A549 (cell line): ENCODE data around the gene NPY1R. TPM values are rescaled to one million over a fixed set of nuclear protein-coding genes. Genes with fewer than 3 reads are reported as not detected.

ENCODE experiments used
- ATAC-seq, 2 experiments: fragments of 200-7000 bp in 1 of 2; fragments of >200 bp in 1 of 2; cut with Nextera tagmentation in 1 of 2; cut with Tn5 transposase in 1 of 2; 3 replicates each; pipeline versions ENCODE4 v1.8.0 to v1.9.1; 2018 to 2020; ENCODE audit warnings: mild to moderate bottlenecking in 1 of 2, moderate library complexity in 1 of 2
- CTCF ChIA-PET: fragments of 300-600 bp; sonication (Branson Sonifier 250); formaldehyde crosslinking; extraction: SDS; loops from one replicate; lab custom pipeline; 2021; ENCODE audit warnings: antibody characterized with exemption, inconsistent platforms; lab: Yijun Ruan, JAX
- POLR2A ChIA-PET: fragments of 350-600 bp; formaldehyde crosslinking; extraction: SDS; loops from one replicate; lab custom pipeline; 2021; ENCODE audit warnings: antibody characterized with exemption, inconsistent platforms; lab: Yijun Ruan, JAX
- DNase-seq, 2 experiments: peaks; one replicate each; pipeline versions ENCODE4 v3.0.0 to v3.0.0-alpha.2; 2011 to 2016; ENCODE audit warnings: low read depth in 1 of 2, low spot score in 1 of 2
- FAIRE-seq: peaks from 2 replicates; lab custom pipeline; 2011; peaks lifted over from hg19 to GRCh38; lab: Jason Lieb, UNC
- H3K27ac ChIP-seq, 2 experiments: fragments of >200 bp; sonication (Bioruptor Twin); formaldehyde crosslinking; 3 replicates each; pipeline ENCODE4 v1.5.1; 2016 to 2017
- H3K4me1 ChIP-seq: fragments of >200 bp; sonication (Bioruptor Twin); formaldehyde crosslinking; 3 replicates; pipeline ENCODE4 v1.6.1; 2016
- H3K4me2 ChIP-seq: fragments of >200 bp; sonication (Bioruptor Twin); formaldehyde crosslinking; 3 replicates; pipeline ENCODE4 v1.6.1; 2016
- H3K4me3 ChIP-seq: fragments of >200 bp; sonication (Bioruptor Twin); formaldehyde crosslinking; 3 replicates; pipeline ENCODE4 v1.5.1; 2016
- H3K9me3 ChIP-seq: fragments of >200 bp; sonication (Bioruptor Twin); formaldehyde crosslinking; 3 replicates; pipeline ENCODE4 v1.6.1; 2016
- CEBPB ChIP-seq, 2 experiments: fragments of >200 bp in 1 of 2; sonication (Bioruptor Twin) in 1 of 2; formaldehyde crosslinking in 1 of 2; IDR thresholded peaks; 2 replicates each; pipeline ENCODE4 v1.6.1; 2012 to 2016
- EHF ChIP-seq: fragments of 250-450 bp; sonication (Bioruptor Pico); IDR thresholded peaks from 2 replicates; pipeline ENCODE4 v1.5.0; 2020; ENCODE audit warnings: mild to moderate bottlenecking
- ESRRA ChIP-seq: fragments of 150-350 bp; IDR thresholded peaks from 2 replicates; pipeline ENCODE4 v1.6.1; 2014; ENCODE audit warnings: mild to moderate bottlenecking, low read length, borderline replicate concordance
- FOSB ChIP-seq: fragments of 250-450 bp; sonication (Bioruptor Pico); IDR thresholded peaks from 2 replicates; pipeline ENCODE4 v1.5.0; 2020; ENCODE audit warnings: mild to moderate bottlenecking, moderate library complexity
- HOXA7 ChIP-seq: fragments of 250-450 bp; sonication (Bioruptor Pico); IDR thresholded peaks from 2 replicates; pipeline ENCODE4 v1.5.0; 2020; ENCODE audit warnings: mild to moderate bottlenecking, moderate library complexity
- HOXB5 ChIP-seq: fragments of 250-450 bp; sonication (Bioruptor Pico); IDR thresholded peaks from 2 replicates; pipeline ENCODE4 v1.5.0; 2020; ENCODE audit warnings: mild to moderate bottlenecking, moderate library complexity
- JUNB ChIP-seq: fragments of >200 bp; sonication (Bioruptor Twin); formaldehyde crosslinking; IDR thresholded peaks from 2 replicates; pipeline ENCODE4 v1.6.1; 2016
- KDM5A ChIP-seq: fragments of 200-600 bp; sonication (generic); IDR thresholded peaks from 2 replicates; pipeline ENCODE4 v1.6.1; 2016; ENCODE audit warnings: antibody characterized with exemption, mild to moderate bottlenecking
- MAZ ChIP-seq: fragments of 150-350 bp; IDR thresholded peaks from 2 replicates; pipeline ENCODE4 v1.6.1; 2014; ENCODE audit warnings: antibody characterized with exemption, low read depth, low read length, borderline replicate concordance
- MYC ChIP-seq: IDR thresholded peaks from 2 replicates; pipeline ENCODE4 v1.6.1; 2012; ENCODE audit warnings: mild to moderate bottlenecking, inconsistent platforms, low read length, improper control_type of control experiment, borderline replicate concordance
- RCOR1 ChIP-seq: fragments of 150-350 bp; IDR thresholded peaks from 2 replicates; pipeline ENCODE4 v1.6.1; 2014; ENCODE audit warnings: antibody characterized with exemption, low read length, low read depth
- REST ChIP-seq: fragments of 200-600 bp; sonication (generic); IDR thresholded peaks from 2 replicates; pipeline ENCODE4 v1.6.1; 2016; ENCODE audit warnings: antibody characterized with exemption, mild to moderate bottlenecking, moderate library complexity
- RNF2 ChIP-seq: fragments of 200-600 bp; sonication (generic); IDR thresholded peaks from 2 replicates; pipeline ENCODE4 v1.6.1; 2016; ENCODE audit warnings: low read depth, mild to moderate bottlenecking, antibody characterized with exemption, moderate library complexity, borderline replicate concordance
- SREBF2 ChIP-seq: fragments of 450-650 bp; IDR thresholded peaks from 2 replicates; pipeline ENCODE4 v1.6.1; 2014; ENCODE audit warnings: mild to moderate bottlenecking, moderate library complexity
- TFCP2L1 ChIP-seq: fragments of 250-450 bp; sonication (Bioruptor Pico); IDR thresholded peaks from 2 replicates; pipeline ENCODE4 v1.5.0; 2021; ENCODE audit warnings: mild to moderate bottlenecking
- TP53 ChIP-seq: fragments of 250-450 bp; sonication (Bioruptor Pico); IDR thresholded peaks from 2 replicates; pipeline ENCODE4 v1.5.0; 2021; ENCODE audit warnings: mild to moderate bottlenecking, moderate library complexity
- USF2 ChIP-seq: fragments of 450-650 bp; IDR thresholded peaks from 2 replicates; pipeline ENCODE4 v1.6.1; 2014; ENCODE audit warnings: antibody characterized with exemption
- ZC3H11A ChIP-seq: fragments of 450-650 bp; IDR thresholded peaks from 2 replicates; pipeline ENCODE4 v1.6.1; 2014; ENCODE audit warnings: antibody characterized with exemption, mild to moderate bottlenecking
- WGBS: methylation state at CpG from one replicate; pipeline ENCODE4 v1.1.6; 2017; ENCODE audit errors: missing lambda C conversion rate; 5-methylcytosine and 5-hydroxymethylcytosine counted together
- polyA plus RNA-seq, 4 experiments: library from polyadenylated mRNA; depleted of rRNA in 3 of 4; stranded (reverse); fragments of >200 nt; fragmentation: RNase III in 1 of 4; extraction: RNeasy Plus Mini Kit Qiagen cat#74134 plus additional on column Dnase treatment in 1 of 4; gene quantifications; 2 replicates in 3 of 4; 3 replicates in 1 of 4; pipeline ENCODE4 v1.2.3, GENCODE V29; 2011 to 2017
- TF ChIP-seq, protein P1 (sequence below): fragments of >200 bp; sonication (Bioruptor Twin); formaldehyde crosslinking; IDR thresholded peaks from 3 replicates; pipeline ENCODE4 v1.6.1; 2016
- TF ChIP-seq, protein P2 (sequence below): IDR thresholded peaks from 2 replicates; pipeline ENCODE4 v1.6.1; 2012

Gene NPY1R
- polyA plus RNA-seq, 2 of the 4 experiments (the other 2 are of a cell fraction) = 0.14 to 0.23 TPM

DNA sequence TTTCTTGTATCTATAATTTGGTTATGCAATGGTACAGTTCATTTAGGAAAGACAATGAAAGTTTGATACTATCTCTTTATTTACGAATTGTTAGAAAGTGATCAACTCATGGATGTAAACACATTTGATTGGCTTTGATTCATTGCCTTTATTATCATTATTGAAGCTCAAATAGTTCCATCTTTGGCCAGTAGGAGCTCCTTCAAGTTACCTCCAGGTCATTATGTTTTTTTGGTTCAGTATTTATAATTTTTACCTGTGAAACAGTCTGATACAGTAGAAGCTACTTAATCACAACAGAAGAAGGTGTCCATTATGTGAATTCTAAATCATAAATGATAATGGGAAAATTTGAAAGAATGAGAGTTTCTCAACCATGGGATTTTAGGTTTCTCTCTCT is 23.7 kb upstream of the NPY1R start:
- Histone ChIP-seq H3K4me1 (no peaks in the 10 kb centered on the region), H3K27ac (no peak overlapping the region), H3K9me3 (no peaks in the 10 kb centered on the region), H3K4me3 (no peak overlapping the region), H3K4me2 (no peak overlapping the region)
- 5% methylated on average over 1 of the region's 1 CpG for WGBS
- CTCF ChIA-PET = interaction anchor here (1.0 kb wide), 1 partner anchor 23 kb away, joined by 5 read pairs; the partner anchor contains the start of gene NPY1R
- no peak for DNase-seq
- no peak for ATAC-seq
- FAIRE-seq = no peak
- POLR2A ChIA-PET = no interaction called here
- no peak for TF ChIP-seq USF2
- TF ChIP-seq, protein P1, sequence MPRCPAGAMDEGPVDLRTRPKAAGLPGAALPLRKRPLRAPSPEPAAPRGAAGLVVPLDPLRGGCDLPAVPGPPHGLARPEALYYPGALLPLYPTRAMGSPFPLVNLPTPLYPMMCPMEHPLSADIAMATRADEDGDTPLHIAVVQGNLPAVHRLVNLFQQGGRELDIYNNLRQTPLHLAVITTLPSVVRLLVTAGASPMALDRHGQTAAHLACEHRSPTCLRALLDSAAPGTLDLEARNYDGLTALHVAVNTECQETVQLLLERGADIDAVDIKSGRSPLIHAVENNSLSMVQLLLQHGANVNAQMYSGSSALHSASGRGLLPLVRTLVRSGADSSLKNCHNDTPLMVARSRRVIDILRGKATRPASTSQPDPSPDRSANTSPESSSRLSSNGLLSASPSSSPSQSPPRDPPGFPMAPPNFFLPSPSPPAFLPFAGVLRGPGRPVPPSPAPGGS = no peak
- no peak for TF ChIP-seq RCOR1
- TF ChIP-seq JUNB = no peak
- TF ChIP-seq, all 56 proteins: peak for 0

DNA sequence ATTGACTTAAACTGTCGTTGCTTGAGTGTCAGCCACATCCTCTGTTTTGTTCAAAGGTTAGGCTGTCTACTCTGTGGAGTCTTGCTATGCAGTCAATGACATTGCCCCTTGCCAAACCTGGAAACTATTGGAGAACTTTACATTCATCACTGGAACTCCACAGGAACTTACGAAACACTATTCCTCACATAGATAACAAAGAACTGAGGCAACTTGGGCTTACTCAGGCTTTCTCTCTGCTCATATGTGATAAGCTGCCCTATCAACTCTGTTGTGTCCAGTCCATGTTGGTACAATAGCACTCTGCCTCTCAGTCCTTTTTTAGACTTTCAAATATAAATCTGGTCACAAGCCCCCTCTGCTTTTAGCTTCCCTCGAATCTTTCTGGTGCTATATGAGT is 20.7 kb upstream of the NPY1R start:
- CTCF ChIA-PET = no interaction called here
- WGBS = 4% methylated on average over 3 of the region's 3 CpGs
- ATAC-seq (no peak), FAIRE-seq (no peak), DNase-seq (no peak)
- TF ChIP-seq, protein P1 = no peak
- TF ChIP-seq HOXA7 (no peak), SREBF2 (no peak), KDM5A (no peak), CEBPB (IDR thresholded peaks at IDR 0.05) (no peak), FOSB (no peak), ZC3H11A (no peak), RNF2 (no peak), TP53 (CRISPR knock-in tag) (no peak), MYC (no peak), EHF (CRISPR knock-in tag) (no peak), TFCP2L1 (no peak), REST (no peak), MAZ (no peak), HOXB5 (CRISPR knock-in tag) (no peak), ESRRA (no peak)
- TF ChIP-seq, protein P2, sequence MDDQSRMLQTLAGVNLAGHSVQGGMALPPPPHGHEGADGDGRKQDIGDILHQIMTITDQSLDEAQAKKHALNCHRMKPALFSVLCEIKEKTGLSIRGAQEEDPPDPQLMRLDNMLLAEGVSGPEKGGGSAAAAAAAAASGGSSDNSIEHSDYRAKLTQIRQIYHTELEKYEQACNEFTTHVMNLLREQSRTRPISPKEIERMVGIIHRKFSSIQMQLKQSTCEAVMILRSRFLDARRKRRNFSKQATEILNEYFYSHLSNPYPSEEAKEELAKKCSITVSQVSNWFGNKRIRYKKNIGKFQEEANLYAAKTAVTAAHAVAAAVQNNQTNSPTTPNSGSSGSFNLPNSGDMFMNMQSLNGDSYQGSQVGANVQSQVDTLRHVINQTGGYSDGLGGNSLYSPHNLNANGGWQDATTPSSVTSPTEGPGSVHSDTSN = no peak
- no peaks in the 10 kb centered on the region for H3K4me1 ChIP-seq
- H3K9me3 ChIP-seq = no peaks in the 10 kb centered on the region
- H3K27ac ChIP-seq = no peak overlapping the region
- POLR2A ChIA-PET = no interaction called here
- H3K4me3 ChIP-seq = no peak overlapping the region
- H3K4me2 ChIP-seq = no peak overlapping the region
